Vagina (tissue), 2 donors: Measurements from ENCODE around the gene RAB6D.

Experiments
- POLR2A ChIP-seq, 2 donors: fragments of 450-650 bp; IDR thresholded peaks; one replicate each; pipeline ENCODE4 v1.6.1; 2017; ENCODE audit warnings: antibody characterized with exemption in 2 of 2, mild to moderate bottlenecking in 2 of 2, moderate library complexity in 2 of 2
- TF ChIP-seq, protein P1 (sequence below), 3 experiments: fragments of 450-650 bp in 2 of 3; fragments of 200-600 bp in 1 of 3; sonication (generic) in 1 of 3; IDR thresholded peaks; one replicate each; pipeline ENCODE4 v1.5.1; 2017 to 2019; ENCODE audit warnings: antibody characterized with exemption in 3 of 3, mild to moderate bottlenecking in 2 of 3, moderate library complexity in 2 of 3

DNA sequence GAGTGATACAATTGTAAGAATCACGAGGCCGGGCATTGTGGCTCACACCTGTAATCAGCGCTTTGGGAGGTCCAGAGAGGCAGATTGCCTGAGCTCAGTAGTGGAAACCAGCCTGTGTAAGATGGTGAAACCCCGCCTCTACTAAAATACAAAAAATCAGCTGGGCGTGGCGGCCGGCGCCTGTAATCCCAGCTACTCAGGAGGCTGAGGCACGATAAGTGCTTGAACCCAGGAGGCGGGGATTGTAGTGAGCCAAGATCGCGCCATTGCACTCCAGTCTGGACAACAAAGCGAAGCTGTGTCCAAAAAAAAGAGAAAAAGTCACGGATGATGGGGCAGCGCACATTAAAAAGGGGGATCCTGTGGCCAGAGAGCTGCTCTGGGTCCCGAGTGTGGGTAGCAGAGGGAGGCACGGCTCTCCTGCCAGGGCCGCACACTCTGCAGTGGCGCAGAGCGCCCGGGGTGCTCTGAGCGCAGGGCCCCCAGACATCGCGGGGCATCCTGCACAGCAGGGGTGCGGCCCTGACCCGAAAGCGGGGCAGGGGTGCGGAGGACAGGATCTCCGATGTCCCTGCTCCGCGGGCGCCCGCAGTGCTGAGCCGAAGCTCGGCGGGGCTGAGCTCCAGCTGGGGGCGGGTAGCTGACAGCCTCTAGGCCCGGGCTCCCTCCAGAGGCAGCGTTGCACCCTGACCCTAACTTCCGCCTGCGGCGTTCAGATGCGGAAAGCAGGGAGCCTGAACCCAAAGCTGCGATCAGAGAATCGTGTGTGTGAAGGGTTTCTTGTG, 30.4 kb upstream of the RAB6D start:
- TF ChIP-seq POLR2A (IDR thresholded peaks at IDR 0.05): no peak
- TF ChIP-seq, protein P1, sequence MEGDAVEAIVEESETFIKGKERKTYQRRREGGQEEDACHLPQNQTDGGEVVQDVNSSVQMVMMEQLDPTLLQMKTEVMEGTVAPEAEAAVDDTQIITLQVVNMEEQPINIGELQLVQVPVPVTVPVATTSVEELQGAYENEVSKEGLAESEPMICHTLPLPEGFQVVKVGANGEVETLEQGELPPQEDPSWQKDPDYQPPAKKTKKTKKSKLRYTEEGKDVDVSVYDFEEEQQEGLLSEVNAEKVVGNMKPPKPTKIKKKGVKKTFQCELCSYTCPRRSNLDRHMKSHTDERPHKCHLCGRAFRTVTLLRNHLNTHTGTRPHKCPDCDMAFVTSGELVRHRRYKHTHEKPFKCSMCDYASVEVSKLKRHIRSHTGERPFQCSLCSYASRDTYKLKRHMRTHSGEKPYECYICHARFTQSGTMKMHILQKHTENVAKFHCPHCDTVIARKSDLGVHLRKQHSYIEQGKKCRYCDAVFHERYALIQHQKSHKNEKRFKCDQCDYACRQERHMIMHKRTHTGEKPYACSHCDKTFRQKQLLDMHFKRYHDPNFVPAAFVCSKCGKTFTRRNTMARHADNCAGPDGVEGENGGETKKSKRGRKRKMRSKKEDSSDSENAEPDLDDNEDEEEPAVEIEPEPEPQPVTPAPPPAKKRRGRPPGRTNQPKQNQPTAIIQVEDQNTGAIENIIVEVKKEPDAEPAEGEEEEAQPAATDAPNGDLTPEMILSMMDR (IDR thresholded peaks at IDR 0.05): no peak
